Measurements from ENCODE around the gene ARID4B. TPM values are rescaled to one million over a fixed set of nuclear protein-coding genes. Genes with fewer than 3 reads are reported as not detected.

Gene ARID4B
- polyA plus RNA-seq, 1 donor (not counting 4 experiments of a cell fraction or from before 2014, with no cell fraction given): 12.7 TPM

DNA sequence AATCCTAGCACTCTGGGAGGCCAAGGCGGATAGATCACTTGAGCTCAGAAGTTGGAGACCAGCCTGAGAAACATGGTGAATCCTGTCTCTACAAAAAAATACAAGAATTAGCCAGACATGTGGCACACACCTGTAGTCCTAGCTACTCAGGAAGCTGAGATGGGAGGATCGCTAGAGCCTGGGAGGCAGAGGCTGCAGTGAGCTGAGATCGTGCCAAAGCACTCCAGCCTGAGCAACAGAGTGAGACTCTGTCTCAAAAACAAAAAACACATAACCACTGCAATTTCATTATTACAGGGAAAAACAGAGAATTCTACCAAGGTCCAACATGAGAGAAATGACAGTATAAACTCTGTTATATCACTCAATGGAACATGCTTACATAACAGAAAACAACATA, 194.9 kb downstream of the ARID4B start:
- no peak for TF ChIP-seq EZH2 (IDR thresholded peaks at IDR 0.05; ENCODE audit: low read length)
- TF ChIP-seq, protein P1, sequence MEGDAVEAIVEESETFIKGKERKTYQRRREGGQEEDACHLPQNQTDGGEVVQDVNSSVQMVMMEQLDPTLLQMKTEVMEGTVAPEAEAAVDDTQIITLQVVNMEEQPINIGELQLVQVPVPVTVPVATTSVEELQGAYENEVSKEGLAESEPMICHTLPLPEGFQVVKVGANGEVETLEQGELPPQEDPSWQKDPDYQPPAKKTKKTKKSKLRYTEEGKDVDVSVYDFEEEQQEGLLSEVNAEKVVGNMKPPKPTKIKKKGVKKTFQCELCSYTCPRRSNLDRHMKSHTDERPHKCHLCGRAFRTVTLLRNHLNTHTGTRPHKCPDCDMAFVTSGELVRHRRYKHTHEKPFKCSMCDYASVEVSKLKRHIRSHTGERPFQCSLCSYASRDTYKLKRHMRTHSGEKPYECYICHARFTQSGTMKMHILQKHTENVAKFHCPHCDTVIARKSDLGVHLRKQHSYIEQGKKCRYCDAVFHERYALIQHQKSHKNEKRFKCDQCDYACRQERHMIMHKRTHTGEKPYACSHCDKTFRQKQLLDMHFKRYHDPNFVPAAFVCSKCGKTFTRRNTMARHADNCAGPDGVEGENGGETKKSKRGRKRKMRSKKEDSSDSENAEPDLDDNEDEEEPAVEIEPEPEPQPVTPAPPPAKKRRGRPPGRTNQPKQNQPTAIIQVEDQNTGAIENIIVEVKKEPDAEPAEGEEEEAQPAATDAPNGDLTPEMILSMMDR (optimal IDR thresholded peaks at IDR 0.05 in 1 of 3, IDR thresholded peaks at IDR 0.05 in 1 of 3, conservative IDR thresholded peaks at IDR 0.05 in 1 of 3; ENCODE audit: extremely low read depth in 1 of 3, insufficient read depth in 2 of 3, low read length in 3 of 3): no peak
- dilution Hi-C loops (cut with MboI; ENCODE audit: extremely low pct_ligation_motif_present, low sequenced_read_pairs): no loop called here
- Histone ChIP-seq H3K36me3 (ENCODE audit: control insufficient read depth in 2 of 2, extremely low read depth in 1 of 2, insufficient read depth in 2 of 2, low read length in 2 of 2) (peaks cover 27 to 42% of the 10 kb centered on the region in 2 experiments), H4K20me1 (ENCODE audit: control insufficient read depth, extremely low read depth, insufficient read depth, low read length) (no peaks in the 10 kb centered on the region), H3K9ac (ENCODE audit: control insufficient read depth, extremely low read depth, insufficient read depth, low read length) (no peak overlapping the region), H3K79me2 (ENCODE audit: control insufficient read depth, insufficient read depth, low read length) (peaks cover 6% of the 10 kb centered on the region), H3K4me1 (ENCODE audit: control insufficient read depth, extremely low read depth, insufficient read depth, low read length) (peaks cover 4% of the 10 kb centered on the region), H3K9me1 (ENCODE audit: control insufficient read depth, extremely low read depth, insufficient read depth, low read length) (no peaks in the 10 kb centered on the region), H2AFZ (ENCODE audit: control insufficient read depth, low read length) (no peak overlapping the region), H3K4me3 (ENCODE audit: control insufficient read depth in 2 of 3, extremely low read depth in 1 of 3, insufficient read depth in 2 of 3, low read depth in 1 of 3, low read length in 3 of 3) (no peak overlapping the region), H3K27me3 (ENCODE audit: control insufficient read depth, extremely low read depth, insufficient read depth, low read length) (no peaks in the 10 kb centered on the region), H3K4me2 (ENCODE audit: control insufficient read depth, extremely low read depth, insufficient read depth, low read depth, low read length) (no peak overlapping the region), H3K27ac (ENCODE audit: control insufficient read depth, insufficient read depth, low read length) (no peak overlapping the region), H3K9me3 (ENCODE audit: control insufficient read depth, low read depth, low read length) (no peaks in the 10 kb centered on the region)
- FAIRE-seq: no peak
- DNase-seq (ENCODE audit: low read depth, low spot score): no peak

DNA sequence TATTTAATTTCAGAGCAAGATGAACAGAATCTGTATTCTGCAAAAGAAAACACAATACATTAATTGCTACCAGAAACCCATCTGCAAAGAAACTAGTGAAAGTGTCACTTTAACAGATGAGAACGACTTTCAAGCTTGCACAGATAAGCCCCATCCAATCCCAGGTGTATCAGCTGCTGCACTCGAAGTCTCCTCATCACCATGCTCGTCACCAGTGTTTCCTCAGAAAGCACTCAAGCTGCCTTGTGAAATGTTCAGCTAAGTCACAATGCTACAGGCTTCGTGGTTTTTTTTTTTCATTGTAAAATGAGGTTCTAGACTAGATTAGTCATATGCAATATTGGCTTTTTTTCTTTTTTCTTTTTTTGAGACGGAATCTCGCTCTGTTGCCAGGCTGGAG, 196.0 kb downstream of the ARID4B start:
- dilution Hi-C loops (cut with MboI; ENCODE audit: extremely low pct_ligation_motif_present, low sequenced_read_pairs): no loop called here
- TF ChIP-seq, protein P1 (optimal IDR thresholded peaks at IDR 0.05 in 1 of 3, IDR thresholded peaks at IDR 0.05 in 1 of 3, conservative IDR thresholded peaks at IDR 0.05 in 1 of 3; ENCODE audit: extremely low read depth in 1 of 3, insufficient read depth in 2 of 3, low read length in 3 of 3): no peak
- no peak for TF ChIP-seq EZH2 (IDR thresholded peaks at IDR 0.05; ENCODE audit: low read length)

More for the DNA sequence above, 196.0 kb downstream of the ARID4B start:
- Histone ChIP-seq H3K27me3 (ENCODE audit: control insufficient read depth, extremely low read depth, insufficient read depth, low read length) (no peaks in the 10 kb centered on the region), H3K4me3 (ENCODE audit: control insufficient read depth in 2 of 3, extremely low read depth in 1 of 3, insufficient read depth in 2 of 3, low read depth in 1 of 3, low read length in 3 of 3) (no peak overlapping the region), H3K9ac (ENCODE audit: control insufficient read depth, extremely low read depth, insufficient read depth, low read length) (no peak overlapping the region), H3K9me3 (ENCODE audit: control insufficient read depth, low read depth, low read length) (no peaks in the 10 kb centered on the region), H3K36me3 (ENCODE audit: control insufficient read depth in 2 of 2, extremely low read depth in 1 of 2, insufficient read depth in 2 of 2, low read length in 2 of 2) (peaks cover 19 to 33% of the 10 kb centered on the region in 2 experiments), H3K79me2 (ENCODE audit: control insufficient read depth, insufficient read depth, low read length) (peaks cover 17% of the 10 kb centered on the region), H3K4me1 (ENCODE audit: control insufficient read depth, extremely low read depth, insufficient read depth, low read length) (peaks cover 4% of the 10 kb centered on the region), H3K27ac (ENCODE audit: control insufficient read depth, insufficient read depth, low read length) (no peak overlapping the region), H2AFZ (ENCODE audit: control insufficient read depth, low read length) (no peak overlapping the region), H4K20me1 (ENCODE audit: control insufficient read depth, extremely low read depth, insufficient read depth, low read length) (peaks cover 7% of the 10 kb centered on the region), H3K9me1 (ENCODE audit: control insufficient read depth, extremely low read depth, insufficient read depth, low read length) (no peaks in the 10 kb centered on the region), H3K4me2 (ENCODE audit: control insufficient read depth, extremely low read depth, insufficient read depth, low read depth, low read length) (no peak overlapping the region)
- DNase-seq (ENCODE audit: low read depth, low spot score): no peak
- no peak for FAIRE-seq

All from keratinocyte (primary cell).